ENCODE results near the gene AXIN2.

AXIN2 gene

DNA sequence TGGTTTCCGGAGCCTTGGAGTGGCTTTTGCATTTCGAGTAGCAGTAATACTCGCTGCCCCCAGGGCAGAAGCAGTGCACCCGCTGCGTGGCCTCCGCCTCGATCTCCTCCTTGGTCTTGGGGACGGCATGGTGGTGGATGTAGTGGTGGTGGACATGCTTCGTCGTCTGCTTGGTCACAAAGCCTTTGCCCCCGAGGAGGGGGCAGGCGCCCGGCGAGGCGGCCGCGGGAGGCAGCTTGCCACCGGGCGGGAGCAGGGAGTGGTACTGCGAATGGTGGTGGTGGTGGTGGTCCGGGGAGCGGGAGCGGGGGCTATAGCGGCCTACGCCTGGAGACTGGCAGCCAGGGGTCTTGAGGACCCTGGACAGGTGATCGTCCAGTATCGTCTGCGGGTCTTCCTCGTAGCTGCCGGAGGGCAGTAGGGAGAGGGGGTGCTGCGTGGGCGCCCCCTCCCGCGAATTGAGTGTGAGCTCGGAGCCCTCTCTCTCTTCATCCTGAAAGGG lies 24.1 kb downstream of the AXIN2 start:
- TF ChIP-seq CTCF (IDR thresholded peaks at IDR 0.05): no peak

GRCh38 chr17:65536573-65537342 lies 24.7 kb downstream of the AXIN2 start:
- TF ChIP-seq CTCF (IDR thresholded peaks at IDR 0.05): no peak

DNA sequence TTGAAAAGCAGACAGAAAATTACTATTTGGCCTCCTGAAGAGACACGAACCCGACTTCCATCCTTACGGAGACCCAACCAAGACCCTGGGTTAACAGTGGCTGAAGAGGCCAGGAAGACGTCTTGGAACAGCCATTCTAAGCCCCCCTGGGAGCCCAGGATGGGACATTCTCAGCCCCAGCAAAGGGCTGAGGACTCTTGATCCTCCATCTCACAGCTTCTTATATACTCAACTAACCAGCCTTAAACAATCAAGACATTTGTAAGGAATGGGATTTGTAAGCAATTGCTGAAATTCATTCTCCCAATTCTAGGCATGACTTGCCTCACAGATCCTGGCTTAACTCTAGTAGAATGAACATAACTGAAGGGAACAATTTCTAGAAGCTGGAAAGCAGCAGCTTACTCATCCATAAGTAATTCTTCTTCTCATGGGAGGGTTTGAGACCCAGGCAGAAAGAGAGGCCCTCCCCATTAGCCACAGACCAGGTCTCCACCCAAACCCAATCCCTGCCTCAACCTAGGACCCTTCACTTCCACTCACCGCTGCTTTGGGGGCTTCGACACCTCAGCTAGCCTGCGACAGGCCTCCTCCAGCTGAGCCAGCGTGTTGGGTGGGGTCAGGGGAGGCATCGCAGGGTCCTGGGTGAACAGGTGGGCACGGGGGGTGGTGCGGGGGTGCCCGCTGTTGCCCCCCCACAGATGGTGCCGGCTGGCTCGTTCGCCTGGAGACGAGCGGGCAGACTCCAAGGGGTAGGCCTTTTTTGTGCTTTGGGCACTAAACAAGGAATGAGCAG lies 25.5 kb downstream of the AXIN2 start:
- no peak for TF ChIP-seq CTCF (IDR thresholded peaks at IDR 0.05)

- no peak for TF ChIP-seq CTCF (IDR thresholded peaks at IDR 0.05)
These were observed 27.5 kb downstream of the AXIN2 start for GRCh38 chr17:65533852-65534457.

DNA sequence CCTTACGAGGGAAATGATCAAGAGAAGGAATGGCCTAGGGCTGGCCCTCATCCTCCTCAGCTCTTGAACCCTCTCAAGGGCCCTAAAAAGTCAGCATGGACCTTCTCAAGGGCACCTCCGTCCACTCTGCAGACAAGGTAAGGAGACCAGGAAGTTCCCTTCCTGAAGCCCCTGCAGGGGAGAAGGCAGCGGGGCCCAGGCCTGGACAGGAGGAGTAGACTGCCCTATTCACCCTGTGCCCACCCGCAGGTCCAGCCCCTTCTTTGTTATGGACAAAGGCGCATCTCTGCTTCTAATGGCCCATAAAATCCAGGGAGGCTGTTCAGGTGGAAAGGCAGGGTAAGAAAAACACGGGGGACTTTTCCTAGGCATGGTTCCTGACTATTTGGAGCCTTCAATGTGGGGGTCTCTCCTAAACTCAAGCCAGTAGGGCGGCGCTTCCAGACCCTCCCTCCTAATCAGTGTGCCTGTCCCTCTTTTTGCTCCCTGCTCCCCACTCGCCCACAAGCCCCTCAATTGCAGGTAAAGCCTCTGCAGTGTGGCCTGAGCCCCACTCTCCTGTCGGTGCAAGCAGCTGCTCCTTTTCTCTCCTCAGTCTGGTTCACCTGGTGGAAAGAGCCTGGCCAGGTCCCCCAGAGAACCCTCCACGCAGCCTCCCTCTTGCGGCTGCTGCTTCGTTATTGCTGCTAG lies 28.2 kb downstream of the AXIN2 start:
- no peak for TF ChIP-seq CTCF (IDR thresholded peaks at IDR 0.05)

GRCh38 chr17:65532101-65532890 lies 29.2 kb downstream of the AXIN2 start:
- no peak for TF ChIP-seq CTCF (IDR thresholded peaks at IDR 0.05)

Data from LNCAP (cell line).